ENCODE measurements around the gene B3GAT3. TPM values are rescaled to one million over a fixed set of nuclear protein-coding genes. Genes with fewer than 3 reads are reported as not detected.
A peak's percentile ranks its signal among the peaks of the same experiment; 100 is the strongest.
"Not testable (repeated sequence)": the region's sequence is repeated elsewhere in the genome, so short reads cannot be mapped to it uniquely, and the experiment has no call there.

B3GAT3 gene
- polyA plus RNA-seq, 4 donors = 16.3 to 39.3 (median 30.1) TPM

DNA sequence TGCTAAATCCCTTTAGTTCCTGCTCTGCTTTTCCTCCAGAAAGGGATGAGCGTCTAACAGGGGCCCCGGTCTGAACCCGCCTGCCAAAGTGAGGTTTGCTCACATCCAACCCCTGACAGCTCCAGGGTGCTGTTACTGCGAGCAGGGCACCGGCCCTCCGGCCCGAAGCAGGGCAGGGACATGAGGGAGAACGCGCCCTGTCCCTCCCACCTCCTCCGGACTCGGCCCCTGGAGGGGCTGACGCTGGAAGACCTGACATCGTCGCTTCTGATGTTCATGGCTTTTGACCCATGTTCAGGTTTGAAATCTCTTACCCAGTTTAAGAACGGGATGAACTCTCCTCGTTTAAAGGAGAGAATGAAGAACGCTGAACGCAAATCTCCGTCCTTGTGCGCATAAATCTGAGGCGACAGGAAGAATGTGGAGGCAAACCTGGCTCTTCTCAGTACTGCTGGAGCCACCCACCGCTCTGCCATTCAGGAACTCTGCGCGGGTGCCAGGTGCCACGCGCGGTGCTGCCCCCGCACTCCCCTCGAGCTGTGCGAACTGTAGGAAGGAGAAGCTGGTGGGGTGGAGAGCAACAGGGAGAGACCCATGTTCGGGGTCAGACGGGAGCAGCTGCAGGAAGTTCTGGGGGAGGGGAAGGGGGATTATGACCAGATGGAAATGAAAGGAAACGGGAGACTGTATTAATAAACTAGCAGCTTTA lies 47.3 kb downstream of the B3GAT3 start:
- 1% methylated on average over 33 of the region's 33 CpGs for WGBS, 3 donors
- Histone ChIP-seq H3K9me3 (ENCODE audit: control insufficient read depth in 2 of 2, insufficient read depth in 1 of 2, low read depth in 1 of 2, low read length in 1 of 2) (no peaks in the 10 kb centered on the region), H3K36me3 (ENCODE audit: control insufficient read depth in 3 of 3, insufficient read depth in 2 of 3, low read depth in 1 of 3, low read length in 3 of 3) (peaks cover 0 to 62% (median 8%) of the 10 kb centered on the region in 3 donors), H3K4me1 (ENCODE audit: control insufficient read depth in 3 of 3, insufficient read depth in 2 of 3, low read depth in 1 of 3, low read length in 2 of 3) (peaks cover 0 to 31% (median 5%) of the 10 kb centered on the region in 3 donors), H3K27ac (ENCODE audit: low read depth in 1 of 3, low read length in 2 of 3) (peak overlapping the region; percentile 56 to 89 (median 79)), H3K4me3 (ENCODE audit: low read depth in 1 of 3, low read length in 3 of 3) (peak overlapping the region; percentile 33 to 85 (median 55)), H3K27me3 (ENCODE audit: control insufficient read depth in 3 of 3, insufficient read depth in 3 of 3, low read length in 3 of 3) (no peaks in the 10 kb centered on the region)
- DNase-seq = no peak
- FAIRE-seq = no peak

DNA sequence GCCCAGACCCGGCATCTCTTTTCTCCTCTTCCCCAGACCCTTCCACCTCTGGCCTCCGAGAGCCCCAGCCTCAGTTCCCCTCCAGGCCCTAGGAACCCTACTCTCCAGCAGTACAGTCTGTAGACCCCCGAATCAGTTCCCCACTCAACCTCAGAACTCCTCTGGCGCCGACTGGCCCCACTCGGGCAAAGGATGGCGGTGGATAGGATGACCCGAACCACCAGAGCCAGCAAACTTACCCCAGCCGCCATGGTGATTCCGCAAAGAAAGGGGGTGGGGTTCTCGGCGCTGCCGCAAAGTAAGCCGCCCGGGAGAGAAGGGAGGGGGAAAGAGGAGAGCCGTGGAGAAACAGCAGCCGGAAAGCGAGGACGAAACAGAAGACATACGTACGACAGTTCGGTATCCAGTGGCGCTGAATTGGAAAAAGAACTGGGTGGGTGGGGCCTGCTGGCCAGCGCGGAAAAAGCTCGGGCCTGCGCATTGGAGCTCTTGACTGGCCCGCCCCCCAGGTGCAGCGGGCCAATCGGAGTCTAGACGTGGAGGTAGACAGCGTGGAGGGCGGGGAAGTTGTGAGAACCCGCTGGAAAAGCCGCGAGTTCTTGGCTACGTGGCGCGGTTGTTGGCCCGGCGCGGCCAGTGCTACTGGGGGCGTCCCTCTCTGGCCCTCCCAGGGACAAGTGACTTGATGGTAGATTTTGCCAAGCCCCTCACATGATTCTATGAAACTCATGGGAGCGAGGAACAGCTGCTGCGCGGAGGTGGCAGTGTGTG lies 48.0 kb downstream of the B3GAT3 start, which contains the start of gene EEF1G:
TSS of gene EEF1G (minus strand) at position 300 of the 771 bp plus-strand sequence. CDS start at position 251, 49 bp downstream.
- FAIRE-seq (no peak), DNase-seq (peak; percentile 100)
- H3K4me3 ChIP-seq (ENCODE audit: low read depth in 1 of 3, low read length in 3 of 3) = peak within 1 kb of the TSS; percentile 60 to 85 (median 74)
- WGBS, 3 donors = 0% methylated on average over 46 of the region's 46 CpGs
- H3K36me3 ChIP-seq (ENCODE audit: control insufficient read depth in 3 of 3, insufficient read depth in 2 of 3, low read depth in 1 of 3, low read length in 3 of 3) = peaks cover 0 to 66% (median 8%) of the 10 kb centered on the region in 3 donors
- H3K9me3 ChIP-seq (ENCODE audit: control insufficient read depth in 2 of 2, insufficient read depth in 1 of 2, low read depth in 1 of 2, low read length in 1 of 2) = no peaks in the 10 kb centered on the region
- H3K27me3 ChIP-seq (ENCODE audit: control insufficient read depth in 3 of 3, insufficient read depth in 3 of 3, low read length in 3 of 3) = no peaks in the 10 kb centered on the region
- peaks cover 0 to 31% (median 5%) of the 10 kb centered on the region in 3 donors for H3K4me1 ChIP-seq (ENCODE audit: control insufficient read depth in 3 of 3, insufficient read depth in 2 of 3, low read depth in 1 of 3, low read length in 2 of 3)
- H3K27ac ChIP-seq (ENCODE audit: low read depth in 1 of 3, low read length in 2 of 3) = peak within 1 kb of the TSS; percentile 56 to 89 (median 79)

DNA sequence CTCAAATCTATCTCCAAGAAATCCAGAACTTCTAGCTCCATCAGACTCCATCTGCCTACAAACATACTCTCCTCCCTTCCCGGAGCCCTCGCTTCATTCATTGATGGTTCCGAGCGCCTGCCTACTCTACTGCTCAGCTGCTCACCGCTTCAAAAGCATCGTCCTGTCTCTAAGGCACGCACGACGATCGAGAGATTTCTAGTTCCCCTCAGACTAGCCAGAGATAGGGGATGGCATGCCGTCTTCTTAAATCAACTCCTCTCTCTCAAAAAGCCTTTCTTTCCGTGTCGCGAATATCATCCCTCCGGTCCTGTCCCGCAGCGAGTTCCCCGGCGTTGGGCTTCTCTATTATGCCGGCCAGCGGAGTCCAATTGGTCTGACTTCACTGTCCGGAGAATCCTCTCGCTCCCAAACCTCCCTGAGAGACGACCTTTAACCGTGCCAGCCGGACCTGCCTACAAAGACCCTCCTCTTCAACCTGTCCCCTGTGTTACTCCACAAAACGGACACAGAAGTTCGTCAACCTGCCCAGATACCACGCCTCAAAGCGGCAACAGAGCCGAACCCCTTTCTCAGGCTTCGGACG lies 48.7 kb downstream of the B3GAT3 start:
- FAIRE-seq (no peak), DNase-seq (peak; percentile 33 to 45)
- WGBS, 3 donors = 0 to 1% (median 1%) methylated on average over 33 of the region's 33 CpGs
- H3K27me3 ChIP-seq (ENCODE audit: control insufficient read depth in 3 of 3, insufficient read depth in 3 of 3, low read length in 3 of 3) = no peaks in the 10 kb centered on the region
- peaks cover 0 to 66% (median 6%) of the 10 kb centered on the region in 3 donors for H3K36me3 ChIP-seq (ENCODE audit: control insufficient read depth in 3 of 3, insufficient read depth in 2 of 3, low read depth in 1 of 3, low read length in 3 of 3)
- H3K9me3 ChIP-seq (ENCODE audit: control insufficient read depth in 2 of 2, insufficient read depth in 1 of 2, low read depth in 1 of 2, low read length in 1 of 2) = no peaks in the 10 kb centered on the region
- H3K4me1 ChIP-seq (ENCODE audit: control insufficient read depth in 3 of 3, insufficient read depth in 2 of 3, low read depth in 1 of 3, low read length in 2 of 3) = peaks cover 0 to 31% (median 5%) of the 10 kb centered on the region in 3 donors
- H3K4me3 ChIP-seq (ENCODE audit: low read depth in 1 of 3, low read length in 3 of 3) = peak overlapping the region; percentile 60 to 85 (median 74)
- peak overlapping the region; percentile 12 to 59 (median 54) for H3K27ac ChIP-seq (ENCODE audit: low read depth in 1 of 3, low read length in 2 of 3)

- Histone ChIP-seq H3K27me3 (ENCODE audit: control insufficient read depth in 3 of 3, insufficient read depth in 3 of 3, low read length in 3 of 3) (no peaks in the 10 kb centered on the region), H3K27ac (ENCODE audit: low read depth in 1 of 3, low read length in 2 of 3) (no peak overlapping the region), H3K36me3 (ENCODE audit: control insufficient read depth in 3 of 3, insufficient read depth in 2 of 3, low read depth in 1 of 3, low read length in 3 of 3) (peaks cover 0 to 69% (median 6%) of the 10 kb centered on the region in 3 donors), H3K4me3 (ENCODE audit: low read depth in 1 of 3, low read length in 3 of 3) (peak overlapping the region in 2 of 3 donors; percentile 60 to 85), H3K9me3 (ENCODE audit: control insufficient read depth in 2 of 2, insufficient read depth in 1 of 2, low read depth in 1 of 2, low read length in 1 of 2) (no peaks in the 10 kb centered on the region), H3K4me1 (ENCODE audit: control insufficient read depth in 3 of 3, insufficient read depth in 2 of 3, low read depth in 1 of 3, low read length in 2 of 3) (peaks cover 0 to 31% (median 5%) of the 10 kb centered on the region in 3 donors)
- no peak for DNase-seq
- WGBS, 3 donors = 72 to 79% (median 74%) methylated on average over 12 of the region's 12 CpGs
- FAIRE-seq = no peak
These were observed 49.4 kb downstream of the B3GAT3 start for GRCh38 chr11:62572431-62572830.

- not testable (repeated sequence) for H3K4me3 ChIP-seq (ENCODE audit: low read depth in 1 of 3, low read length in 3 of 3); H3K27ac ChIP-seq (ENCODE audit: low read depth in 1 of 3, low read length in 2 of 3); DNase-seq; H3K9me3 ChIP-seq (ENCODE audit: control insufficient read depth in 2 of 2, insufficient read depth in 1 of 2, low read depth in 1 of 2, low read length in 1 of 2); H3K27me3 ChIP-seq (ENCODE audit: control insufficient read depth in 3 of 3, insufficient read depth in 3 of 3, low read length in 3 of 3); FAIRE-seq
- Histone ChIP-seq H3K4me1 (ENCODE audit: control insufficient read depth in 3 of 3, insufficient read depth in 2 of 3, low read depth in 1 of 3, low read length in 2 of 3) (peaks cover 0 to 25% (median 5%) of the 10 kb centered on the region in 3 donors), H3K36me3 (ENCODE audit: control insufficient read depth in 3 of 3, insufficient read depth in 2 of 3, low read depth in 1 of 3, low read length in 3 of 3) (peaks cover 4 to 68% (median 6%) of the 10 kb centered on the region in 3 donors)
- 88 to 92% (median 90%) methylated on average over 5 of the region's 5 CpGs for WGBS, 3 donors
These were observed 50.3 kb downstream of the B3GAT3 start for GRCh38 chr11:62571493-62571892.

DNA sequence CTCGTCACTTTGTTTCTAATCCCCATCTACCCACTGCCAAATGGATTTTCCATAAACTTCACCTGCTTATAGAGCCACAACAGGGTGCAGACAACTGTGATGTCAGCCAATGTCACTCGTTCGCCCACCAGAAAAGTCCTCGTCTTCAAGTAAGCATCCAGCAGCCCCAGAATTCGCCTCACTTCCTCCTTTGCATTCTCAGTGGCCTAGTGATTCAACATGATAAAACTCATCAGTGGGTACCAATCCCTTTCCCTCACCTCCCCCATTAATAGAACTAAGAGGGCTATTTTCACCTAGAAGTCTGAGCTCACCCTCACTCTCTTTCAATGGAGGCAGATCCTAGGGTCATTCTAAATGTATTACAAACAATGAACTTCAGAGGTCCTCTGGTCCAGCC lies 50.9 kb downstream of the B3GAT3 start:
- H3K4me3 ChIP-seq (ENCODE audit: low read depth in 1 of 3, low read length in 3 of 3); FAIRE-seq; H3K27me3 ChIP-seq (ENCODE audit: control insufficient read depth in 3 of 3, insufficient read depth in 3 of 3, low read length in 3 of 3); H3K9me3 ChIP-seq (ENCODE audit: control insufficient read depth in 2 of 2, insufficient read depth in 1 of 2, low read depth in 1 of 2, low read length in 1 of 2); DNase-seq; H3K27ac ChIP-seq (ENCODE audit: low read depth in 1 of 3, low read length in 2 of 3): not testable (repeated sequence)
- WGBS, 3 donors = 80 to 96% (median 92%) methylated on average over 5 of the region's 5 CpGs
- Histone ChIP-seq H3K4me1 (ENCODE audit: control insufficient read depth in 3 of 3, insufficient read depth in 2 of 3, low read depth in 1 of 3, low read length in 2 of 3) (peaks cover 0 to 20% (median 5%) of the 10 kb centered on the region in 3 donors), H3K36me3 (ENCODE audit: control insufficient read depth in 3 of 3, insufficient read depth in 2 of 3, low read depth in 1 of 3, low read length in 3 of 3) (peaks cover 8 to 67% (median 11%) of the 10 kb centered on the region in 3 donors)

DNA sequence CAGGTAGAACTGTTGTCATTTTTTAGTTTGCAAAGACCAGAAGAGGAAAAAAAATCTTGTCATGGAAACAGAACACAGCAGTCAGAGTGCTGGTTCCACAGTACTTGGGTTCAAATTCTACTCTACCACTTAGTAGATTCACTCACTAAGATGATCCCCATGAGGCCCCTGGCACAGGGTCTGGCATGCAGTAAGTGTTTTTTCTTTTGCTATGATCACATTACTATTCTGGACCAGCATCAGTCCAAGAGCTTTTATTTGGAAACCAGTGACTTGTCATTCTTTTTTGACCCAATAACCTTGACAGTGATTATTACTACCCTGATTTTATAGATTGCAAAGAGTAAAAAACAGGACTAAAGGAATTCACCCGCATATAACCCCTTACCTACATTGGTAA lies 52.2 kb downstream of the B3GAT3 start:
- H3K4me1 ChIP-seq (ENCODE audit: control insufficient read depth in 3 of 3, insufficient read depth in 2 of 3, low read depth in 1 of 3, low read length in 2 of 3) = peaks cover 0 to 14% (median 0%) of the 10 kb centered on the region in 3 donors
- H3K9me3 ChIP-seq (ENCODE audit: control insufficient read depth in 2 of 2, insufficient read depth in 1 of 2, low read depth in 1 of 2, low read length in 1 of 2) = no peaks in the 10 kb centered on the region
- H3K4me3 ChIP-seq (ENCODE audit: low read depth in 1 of 3, low read length in 3 of 3) = no peak overlapping the region
- WGBS, 3 donors = 63 to 84% (median 73%) methylated on average over 1 of the region's 1 CpG
- no peaks in the 10 kb centered on the region for H3K27me3 ChIP-seq (ENCODE audit: control insufficient read depth in 3 of 3, insufficient read depth in 3 of 3, low read length in 3 of 3)
- DNase-seq = no peak
- H3K27ac ChIP-seq (ENCODE audit: low read depth in 1 of 3, low read length in 2 of 3) = no peak overlapping the region
- FAIRE-seq = no peak
- peaks cover 8 to 63% (median 15%) of the 10 kb centered on the region in 3 donors for H3K36me3 ChIP-seq (ENCODE audit: control insufficient read depth in 3 of 3, insufficient read depth in 2 of 3, low read depth in 1 of 3, low read length in 3 of 3)

GRCh38 chr11:62567018-62567633 lies 54.7 kb downstream of the B3GAT3 start:
- H3K27ac ChIP-seq (ENCODE audit: low read depth in 1 of 3, low read length in 2 of 3) = no peak overlapping the region
- no peaks in the 10 kb centered on the region for H3K27me3 ChIP-seq (ENCODE audit: control insufficient read depth in 3 of 3, insufficient read depth in 3 of 3, low read length in 3 of 3)
- 70 to 78% (median 76%) methylated on average over 7 to 8 of the region's 8 CpGs for WGBS, 3 donors
- H3K4me3 ChIP-seq (ENCODE audit: low read depth in 1 of 3, low read length in 3 of 3) = no peak overlapping the region
- no peak for DNase-seq
- FAIRE-seq = no peak
- H3K4me1 ChIP-seq (ENCODE audit: control insufficient read depth in 3 of 3, insufficient read depth in 2 of 3, low read depth in 1 of 3, low read length in 2 of 3) = peaks cover 0 to 11% (median 0%) of the 10 kb centered on the region in 3 donors
- H3K36me3 ChIP-seq (ENCODE audit: control insufficient read depth in 3 of 3, insufficient read depth in 2 of 3, low read depth in 1 of 3, low read length in 3 of 3) = peaks cover 8 to 80% (median 15%) of the 10 kb centered on the region in 3 donors
- H3K9me3 ChIP-seq (ENCODE audit: control insufficient read depth in 2 of 2, insufficient read depth in 1 of 2, low read depth in 1 of 2, low read length in 1 of 2) = no peaks in the 10 kb centered on the region

All from small intestine (tissue), 7 donors.